PC-9 (cell line): ENCODE data around the gene TXNDC12. TPM values are rescaled to one million over a fixed set of nuclear protein-coding genes. Genes with fewer than 3 reads are reported as not detected.

ENCODE experiments used
- BruUV-seq: library from RNA; stranded (reverse); fragments of 400-500 nt; replicated peaks from 2 replicates; lab custom pipeline; 2021; lab: Mats Ljungman, UMichigan
- CTCF ChIA-PET: fragments of 300-600 bp; sonication (Branson Sonifier 250); formaldehyde crosslinking; loops from one replicate; lab custom pipeline; 2022; ENCODE audit warnings: antibody characterized with exemption; lab: Charles Lee
- POLR2A ChIA-PET: fragments of 300-600 bp; sonication (Branson Sonifier 250); formaldehyde crosslinking; loops from one replicate; lab custom pipeline; 2022; ENCODE audit warnings: antibody characterized with exemption; ENCODE audit not compliant: unreplicated experiment; lab: Charles Lee
- DNase-seq, 2 experiments: peaks; one replicate each; pipeline versions ENCODE4 v3.0.0 to v3.0.0-alpha.2; 2015 to 2022; ENCODE audit warnings: mixed read lengths in 1 of 2
- H2AFZ ChIP-seq: fragments of 200-600 bp; sonication (generic); 2 replicates; pipeline ENCODE4 v1.8.1; 2017; ENCODE audit warnings: antibody characterized with exemption
- H3F3A ChIP-seq: fragments of 200-600 bp; sonication (generic); 2 replicates; pipeline ENCODE4 v1.8.1; 2017; ENCODE audit warnings: antibody characterized with exemption, mild to moderate bottlenecking, low read depth; ENCODE audit not compliant: insufficient read depth
- H3K27ac ChIP-seq: fragments of 200-600 bp; sonication (generic); 2 replicates; pipeline ENCODE4 v1.6.1; 2016; ENCODE audit warnings: mixed run types
- H3K27me3 ChIP-seq: fragments of 200-600 bp; sonication (generic); 2 replicates; pipeline ENCODE4 v1.6.1; 2016; ENCODE audit warnings: low read depth, mixed run types; ENCODE audit not compliant: insufficient read depth
- H3K36me3 ChIP-seq: fragments of 200-600 bp; sonication (generic); 2 replicates; pipeline ENCODE4 v1.6.1; 2016; ENCODE audit warnings: low read depth, mixed run types
- H3K4me1 ChIP-seq: fragments of 200-600 bp; sonication (generic); replicated peaks from 2 replicates; pipeline ENCODE4 v1.6.1; 2016; ENCODE audit warnings: mixed run types; ENCODE audit not compliant: insufficient read depth
- H3K4me2 ChIP-seq: fragments of 200-600 bp; sonication (generic); 2 replicates; pipeline ENCODE4 v1.6.1; 2017; ENCODE audit warnings: mixed run types
- H3K4me3 ChIP-seq: fragments of 200-600 bp; sonication (generic); 2 replicates; pipeline ENCODE4 v1.6.1; 2016; ENCODE audit warnings: mixed run types
- H3K79me2 ChIP-seq: fragments of 200-600 bp; sonication (generic); 2 replicates; pipeline ENCODE4 v1.6.1; 2017; ENCODE audit warnings: low read depth, mixed run types
- H3K9me2 ChIP-seq: fragments of 200-600 bp; sonication (generic); 2 replicates; pipeline ENCODE4 v1.8.1; 2017; ENCODE audit warnings: mild to moderate bottlenecking; ENCODE audit not compliant: insufficient read depth
- H3K9me3 ChIP-seq: fragments of 200-600 bp; sonication (generic); 2 replicates; pipeline ENCODE4 v1.8.1; 2016; ENCODE audit warnings: low read depth; ENCODE audit not compliant: insufficient read depth
- H4K20me1 ChIP-seq: fragments of 200-600 bp; sonication (generic); 2 replicates; pipeline ENCODE4 v1.8.1; 2017; ENCODE audit not compliant: insufficient read depth
- EZH2 ChIP-seq: fragments of 200-600 bp; sonication (generic); IDR thresholded peaks from 2 replicates; pipeline ENCODE4 v1.8.0; 2017; ENCODE audit warnings: antibody characterized with exemption, low read depth
- intact Hi-C: fragments of 100-400 bp; cut with micrococcal nuclease; formaldehyde crosslinking; loops from one replicate; pipeline ENCODE4 v1.10.0; 2022; ENCODE audit not compliant: unreplicated experiment
- total RNA-seq: library from RNA; stranded (reverse); gene quantifications from 2 replicates; pipeline ENCODE4 v1.2.3, GENCODE V29; 2021
- TF ChIP-seq, protein P1 (sequence below): fragments of 200-600 bp; sonication (generic); conservative IDR thresholded peaks from 2 replicates; pipeline ENCODE4 v1.6.1; 2017; ENCODE audit warnings: mixed run types, antibody characterized with exemption, mild to moderate bottlenecking, moderate library complexity

The TXNDC12 gene
- total RNA-seq, 1 experiment from 2014 or later: 61.3 TPM

DNA sequence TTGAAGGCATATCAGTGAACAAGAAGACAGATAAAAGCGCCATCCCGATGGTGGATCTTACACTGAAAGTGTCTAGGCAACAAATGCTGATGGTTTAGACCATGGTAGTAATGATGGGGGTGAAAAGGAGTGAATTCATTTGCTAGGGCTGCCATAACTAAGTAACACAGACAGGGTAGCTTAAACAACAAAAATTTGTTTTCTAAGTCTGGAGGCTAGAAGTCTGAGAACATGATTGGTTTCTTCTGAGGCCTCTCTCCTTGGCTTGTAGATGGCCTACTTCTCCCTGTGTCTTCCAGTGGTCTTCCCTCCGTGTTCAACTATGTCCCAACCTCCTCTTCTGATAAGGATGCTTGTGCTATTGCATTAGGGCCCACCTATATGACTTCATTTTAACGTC lies 51.1 kb downstream of the TXNDC12 start:
- no peaks in the 10 kb centered on the region for H4K20me1 ChIP-seq
- no peaks in the 10 kb centered on the region for H3K27me3 ChIP-seq
- H3F3A ChIP-seq: no peaks in the 10 kb centered on the region
- H3K4me3 ChIP-seq: no peak overlapping the region
- H3K4me2 ChIP-seq: no peak overlapping the region
- POLR2A ChIA-PET: no interaction called here
- H3K4me1 ChIP-seq: no peaks in the 10 kb centered on the region
- no peaks in the 10 kb centered on the region for H3K9me3 ChIP-seq
- H3K9me2 ChIP-seq: no peaks in the 10 kb centered on the region
- TF ChIP-seq, protein P1, sequence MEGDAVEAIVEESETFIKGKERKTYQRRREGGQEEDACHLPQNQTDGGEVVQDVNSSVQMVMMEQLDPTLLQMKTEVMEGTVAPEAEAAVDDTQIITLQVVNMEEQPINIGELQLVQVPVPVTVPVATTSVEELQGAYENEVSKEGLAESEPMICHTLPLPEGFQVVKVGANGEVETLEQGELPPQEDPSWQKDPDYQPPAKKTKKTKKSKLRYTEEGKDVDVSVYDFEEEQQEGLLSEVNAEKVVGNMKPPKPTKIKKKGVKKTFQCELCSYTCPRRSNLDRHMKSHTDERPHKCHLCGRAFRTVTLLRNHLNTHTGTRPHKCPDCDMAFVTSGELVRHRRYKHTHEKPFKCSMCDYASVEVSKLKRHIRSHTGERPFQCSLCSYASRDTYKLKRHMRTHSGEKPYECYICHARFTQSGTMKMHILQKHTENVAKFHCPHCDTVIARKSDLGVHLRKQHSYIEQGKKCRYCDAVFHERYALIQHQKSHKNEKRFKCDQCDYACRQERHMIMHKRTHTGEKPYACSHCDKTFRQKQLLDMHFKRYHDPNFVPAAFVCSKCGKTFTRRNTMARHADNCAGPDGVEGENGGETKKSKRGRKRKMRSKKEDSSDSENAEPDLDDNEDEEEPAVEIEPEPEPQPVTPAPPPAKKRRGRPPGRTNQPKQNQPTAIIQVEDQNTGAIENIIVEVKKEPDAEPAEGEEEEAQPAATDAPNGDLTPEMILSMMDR: no peak
- no peak for TF ChIP-seq EZH2
- CTCF ChIA-PET: no interaction called here
- no peak for DNase-seq
- intact Hi-C loops: loop anchor here (5.0 to 10.0 kb wide), 3 partner anchors 169 to 1229 kb away; no protein-coding TSS in a partner anchor
- no peaks in the 10 kb centered on the region for H3K36me3 ChIP-seq
- no peak overlapping the region for H3K27ac ChIP-seq
- H2AFZ ChIP-seq: no peak overlapping the region
- H3K79me2 ChIP-seq: no peaks in the 10 kb centered on the region
- no TSS peak for BruUV-seq

DNA sequence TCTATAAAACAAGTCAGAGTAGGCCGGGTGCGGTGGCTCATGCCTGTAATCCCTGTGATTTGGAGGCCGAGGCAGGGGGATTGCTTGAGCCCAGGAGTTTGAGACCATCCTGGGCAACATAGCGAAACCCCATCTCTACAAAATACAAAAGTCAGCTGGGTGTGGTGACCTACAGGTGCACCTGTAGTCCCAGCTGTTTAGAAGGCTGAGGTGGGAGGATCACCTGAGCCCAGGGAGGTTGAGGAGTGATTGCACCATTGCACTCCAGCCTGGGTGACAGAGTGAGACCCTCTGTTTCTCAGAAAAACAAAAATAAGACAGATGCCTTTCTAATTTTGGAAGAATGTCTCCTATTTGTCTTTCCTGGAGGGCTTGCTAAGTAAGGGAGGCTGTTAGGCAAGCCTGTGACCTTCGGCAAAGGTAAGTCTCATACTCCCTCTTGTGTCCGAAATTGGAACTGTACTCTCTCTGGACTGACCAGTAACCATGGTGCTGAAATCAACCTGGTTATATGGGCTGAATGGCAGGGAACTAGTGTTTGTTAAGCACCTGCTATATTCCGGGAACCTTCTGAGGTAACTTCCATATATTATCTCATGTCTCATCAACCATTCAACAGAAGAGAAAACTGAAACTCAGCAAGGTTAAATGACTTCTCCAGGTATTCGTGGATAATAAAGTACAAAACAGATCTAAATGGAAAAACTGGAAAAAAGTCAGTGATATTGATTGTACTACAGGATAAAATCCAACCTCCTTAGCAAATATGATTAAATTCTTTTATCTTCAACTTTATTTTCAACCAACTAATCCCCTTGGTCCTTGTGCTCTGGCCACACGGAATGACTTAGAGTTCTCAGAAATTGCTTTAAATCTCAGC lies 52.7 kb downstream of the TXNDC12 start:
- intact Hi-C loops: loop anchor here (1.0 to 10.0 kb wide), 4 partner anchors 105 to 1227 kb away; no protein-coding TSS in a partner anchor
- Histone ChIP-seq H3K79me2 (no peaks in the 10 kb centered on the region), H3K9me3 (no peaks in the 10 kb centered on the region), H3K27me3 (no peaks in the 10 kb centered on the region), H3K36me3 (no peaks in the 10 kb centered on the region), H3K4me2 (no peak overlapping the region), H3K4me1 (no peaks in the 10 kb centered on the region), H3K9me2 (no peaks in the 10 kb centered on the region), H3K4me3 (no peak overlapping the region), H3F3A (no peaks in the 10 kb centered on the region), H2AFZ (no peak overlapping the region), H3K27ac (no peak overlapping the region), H4K20me1 (no peaks in the 10 kb centered on the region)
- BruUV-seq: no TSS peak
- TF ChIP-seq, protein P1: peak; percentile 94
- no peak for TF ChIP-seq EZH2
- POLR2A ChIA-PET: no interaction called here
- DNase-seq: peak; percentile 67
- CTCF ChIA-PET: interaction anchor here (0.8 kb wide), 1 partner anchor 15 kb away, joined by 3 read pairs; no protein-coding TSS in a partner anchor

DNA sequence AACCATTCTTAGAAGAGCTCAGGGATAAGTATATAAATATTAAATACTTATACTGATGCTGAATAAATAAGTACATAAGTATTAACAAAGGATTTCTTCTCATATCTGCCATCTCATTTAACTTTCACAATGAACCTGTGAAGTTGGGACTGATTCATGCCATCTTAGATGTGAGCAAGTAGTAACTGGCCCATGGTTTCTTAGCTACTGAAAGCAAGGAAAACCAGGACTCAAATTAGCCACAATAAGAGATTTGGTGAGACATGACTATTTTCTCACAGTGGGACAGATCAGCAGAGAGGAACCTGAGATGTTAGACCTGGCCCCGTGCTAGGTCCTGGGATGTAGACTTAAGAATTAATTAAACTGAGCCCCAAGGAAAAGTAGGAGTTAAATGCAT lies 56.3 kb downstream of the TXNDC12 start:
- Histone ChIP-seq H4K20me1 (no peaks in the 10 kb centered on the region), H3F3A (no peaks in the 10 kb centered on the region), H3K9me2 (no peaks in the 10 kb centered on the region), H3K36me3 (no peaks in the 10 kb centered on the region), H2AFZ (no peak overlapping the region), H3K4me1 (no peaks in the 10 kb centered on the region), H3K27me3 (no peaks in the 10 kb centered on the region), H3K4me2 (no peak overlapping the region), H3K27ac (no peak overlapping the region), H3K4me3 (no peak overlapping the region), H3K9me3 (no peaks in the 10 kb centered on the region), H3K79me2 (no peaks in the 10 kb centered on the region)
- POLR2A ChIA-PET: no interaction called here
- CTCF ChIA-PET: no interaction called here
- DNase-seq: no peak
- no TSS peak for BruUV-seq
- intact Hi-C loops: no loop called here
- TF ChIP-seq EZH2: no peak
- TF ChIP-seq, protein P1: no peak
